Esophagus (tissue), 2 donors: ENCODE data around the gene PIK3C3. TPM values are rescaled to one million over a fixed set of nuclear protein-coding genes. Genes with fewer than 3 reads are reported as not detected.
"Not testable (repeated sequence)": the region's sequence is repeated elsewhere in the genome, so short reads cannot be mapped to it uniquely, and the experiment has no call there.

Experiments used
- H3K27ac ChIP-seq, 2 donors: one replicate each; pipeline ENCODE4 v1.5.1; 2013; ENCODE audit warnings: low read depth in 2 of 2, mild to moderate bottlenecking in 2 of 2, inconsistent platforms in 1 of 2, low read length in 1 of 2, moderate library complexity in 1 of 2
- H3K27me3 ChIP-seq, 2 donors: one replicate each; pipeline ENCODE4 v1.6.1; 2013; ENCODE audit warnings: low read length in 2 of 2, control low read depth in 1 of 2, mild to moderate bottlenecking in 1 of 2; ENCODE audit not compliant: insufficient read depth in 2 of 2, control insufficient read depth in 1 of 2
- H3K36me3 ChIP-seq, 2 donors: one replicate each; pipeline ENCODE4 v1.6.1; 2013; ENCODE audit warnings: low read length in 1 of 2; ENCODE audit not compliant: control insufficient read depth in 2 of 2, insufficient read depth in 2 of 2
- H3K4me1 ChIP-seq, 2 donors: one replicate each; pipeline ENCODE4 v1.6.1; 2013; ENCODE audit warnings: low read length in 1 of 2; ENCODE audit not compliant: control insufficient read depth in 2 of 2, insufficient read depth in 2 of 2
- H3K4me3 ChIP-seq, 2 donors: one replicate each; pipeline ENCODE4 v1.5.1; 2013; ENCODE audit warnings: low read length in 2 of 2, mild to moderate bottlenecking in 2 of 2, low read depth in 1 of 2, moderate library complexity in 1 of 2
- H3K9me3 ChIP-seq, 2 donors: one replicate each; pipeline ENCODE4 v1.6.1; 2013; ENCODE audit warnings: mild to moderate bottlenecking in 2 of 2, low read depth in 1 of 2, low read length in 1 of 2, moderate library complexity in 1 of 2; ENCODE audit not compliant: control insufficient read depth in 2 of 2, insufficient read depth in 1 of 2
- WGBS, 2 donors: extraction: QIAGEN DNeasy Blood & Tissue Kit; methylation state at CpG; one replicate each; pipeline ENCODE4 v1.1.7; 2013; 5-methylcytosine and 5-hydroxymethylcytosine counted together
- polyA plus RNA-seq, 2 donors: library from polyadenylated mRNA; stranded (reverse); fragments of 200-250 nt; gene quantifications; one replicate each; pipeline ENCODE4 v1.2.3, GENCODE V29; 2013
- donor health status: healthy with polysubstance abuse.
- donor health status: Bipolar disorder and iron deficiency.

The PIK3C3 gene
- polyA plus RNA-seq, 2 donors: 17.1 to 17.5 TPM

GRCh38 chr18:42004653-42005052, 49.6 kb downstream of the PIK3C3 start:
- no peaks in the 10 kb centered on the region for H3K4me1 ChIP-seq
- WGBS, 2 donors: 92 to 95% methylated on average over 2 of the region's 2 CpGs
- H3K4me3 ChIP-seq: no peak overlapping the region
- no peaks in the 10 kb centered on the region for H3K27me3 ChIP-seq
- H3K36me3 ChIP-seq: peaks cover 6 to 8% of the 10 kb centered on the region in 2 donors
- H3K9me3 ChIP-seq: no peaks in the 10 kb centered on the region
- H3K27ac ChIP-seq: no peak overlapping the region

- Histone ChIP-seq H3K27me3 (no peaks in the 10 kb centered on the region), H3K4me1 (no peaks in the 10 kb centered on the region), H3K36me3 (peaks cover 3 to 8% of the 10 kb centered on the region in 2 donors), H3K4me3 (no peak overlapping the region), H3K9me3 (no peaks in the 10 kb centered on the region), H3K27ac (no peak overlapping the region)
Observed at GRCh38 chr18:42005782-42006181, 50.7 kb downstream of the PIK3C3 start.

GRCh38 chr18:42009457-42009856, 54.4 kb downstream of the PIK3C3 start:
- not testable (repeated sequence) for H3K4me1 ChIP-seq, H3K27me3 ChIP-seq, H3K4me3 ChIP-seq, H3K9me3 ChIP-seq, H3K36me3 ChIP-seq, H3K27ac ChIP-seq

GRCh38 chr18:42011053-42011452, 56.0 kb downstream of the PIK3C3 start:
- Histone ChIP-seq H3K4me1 (no peaks in the 10 kb centered on the region), H3K36me3 (no peaks in the 10 kb centered on the region), H3K9me3 (no peaks in the 10 kb centered on the region), H3K4me3 (no peak overlapping the region), H3K27ac (no peak overlapping the region), H3K27me3 (no peaks in the 10 kb centered on the region)
- WGBS, 2 donors: 94 to 97% methylated on average over 4 of the region's 4 CpGs

GRCh38 chr18:42018831-42019230, 63.8 kb downstream of the PIK3C3 start:
- Histone ChIP-seq H3K9me3 (no peaks in the 10 kb centered on the region), H3K4me3 (no peak overlapping the region), H3K36me3 (no peaks in the 10 kb centered on the region), H3K27me3 (no peaks in the 10 kb centered on the region), H3K27ac (no peak overlapping the region), H3K4me1 (no peaks in the 10 kb centered on the region)
- WGBS, 2 donors: 85 to 89% methylated on average over 4 of the region's 4 CpGs

- H3K36me3 ChIP-seq: no peaks in the 10 kb centered on the region
Observed at GRCh38 chr18:42024131-42024530, 69.1 kb downstream of the PIK3C3 start.

GRCh38 chr18:42025491-42025890, 70.5 kb downstream of the PIK3C3 start:
- H3K27me3 ChIP-seq: no peaks in the 10 kb centered on the region
- 80 to 92% methylated on average over 1 of the region's 1 CpG for WGBS, 2 donors
- no peaks in the 10 kb centered on the region for H3K36me3 ChIP-seq
- no peak overlapping the region for H3K27ac ChIP-seq
- no peaks in the 10 kb centered on the region for H3K4me1 ChIP-seq
- H3K9me3 ChIP-seq: no peaks in the 10 kb centered on the region
- H3K4me3 ChIP-seq: no peak overlapping the region

More at GRCh38 chr18:42024131-42024530, 69.1 kb downstream of the PIK3C3 start:
- Histone ChIP-seq H3K9me3 (no peaks in the 10 kb centered on the region), H3K27me3 (no peaks in the 10 kb centered on the region), H3K27ac (no peak overlapping the region), H3K4me1 (no peaks in the 10 kb centered on the region), H3K4me3 (no peak overlapping the region)
- 77 to 90% methylated on average over 1 of the region's 1 CpG for WGBS, 2 donors

- no peaks in the 10 kb centered on the region for H3K9me3 ChIP-seq
- H3K27me3 ChIP-seq: no peaks in the 10 kb centered on the region
- no peak overlapping the region for H3K4me3 ChIP-seq
- H3K4me1 ChIP-seq: no peaks in the 10 kb centered on the region
- H3K36me3 ChIP-seq: no peaks in the 10 kb centered on the region
- no peak overlapping the region for H3K27ac ChIP-seq
- 87 to 89% methylated on average over 5 of the region's 5 CpGs for WGBS, 2 donors
Observed at GRCh38 chr18:42025974-42026625, 71.1 kb downstream of the PIK3C3 start.

- no peak overlapping the region for H3K27ac ChIP-seq
- WGBS, 2 donors: 45 to 49% methylated on average over 6 of the region's 6 CpGs
- H3K27me3 ChIP-seq: no peaks in the 10 kb centered on the region
- H3K9me3 ChIP-seq: no peaks in the 10 kb centered on the region
- H3K36me3 ChIP-seq: peaks cover 0 to 2% of the 10 kb centered on the region in 2 donors
- no peak overlapping the region for H3K4me3 ChIP-seq
- no peaks in the 10 kb centered on the region for H3K4me1 ChIP-seq
Observed at GRCh38 chr18:42028247-42028832, 73.3 kb downstream of the PIK3C3 start.

- H3K27me3 ChIP-seq: no peaks in the 10 kb centered on the region
- H3K9me3 ChIP-seq: no peaks in the 10 kb centered on the region
- H3K4me3 ChIP-seq: no peak overlapping the region
- peaks cover 0 to 2% of the 10 kb centered on the region in 2 donors for H3K36me3 ChIP-seq
- 85 to 93% methylated on average over 7 of the region's 7 CpGs for WGBS, 2 donors
- H3K4me1 ChIP-seq: no peaks in the 10 kb centered on the region
- H3K27ac ChIP-seq: no peak overlapping the region
Observed at GRCh38 chr18:42029092-42029491, 74.1 kb downstream of the PIK3C3 start.
